Stimulated activated CD8-positive, alpha-beta memory T cell treated with anti-CD3 and anti-CD28 coated beads, Interleukin-12 subunit alpha, Interleukin-12 subunit beta, amount 100 ng/mL, for 4 hours (primary cell): Measurements from ENCODE around the gene HDGFL2.
A peak's percentile ranks its signal among the peaks of the same experiment; 100 is the strongest.

Experiments
- DNase-seq: peaks from one replicate; pipeline ENCODE4 v3.0.0-alpha.2; 2020; ENCODE audit warnings: low read depth

Gene HDGFL2

GRCh38 chr19:4471403-4472173 is 509 bp upstream of the HDGFL2 start:
- DNase-seq: peak; percentile 93

- no peak for DNase-seq
Observed at GRCh38 chr19:4473011-4473762, 1.1 kb downstream of the HDGFL2 start.

DNA sequence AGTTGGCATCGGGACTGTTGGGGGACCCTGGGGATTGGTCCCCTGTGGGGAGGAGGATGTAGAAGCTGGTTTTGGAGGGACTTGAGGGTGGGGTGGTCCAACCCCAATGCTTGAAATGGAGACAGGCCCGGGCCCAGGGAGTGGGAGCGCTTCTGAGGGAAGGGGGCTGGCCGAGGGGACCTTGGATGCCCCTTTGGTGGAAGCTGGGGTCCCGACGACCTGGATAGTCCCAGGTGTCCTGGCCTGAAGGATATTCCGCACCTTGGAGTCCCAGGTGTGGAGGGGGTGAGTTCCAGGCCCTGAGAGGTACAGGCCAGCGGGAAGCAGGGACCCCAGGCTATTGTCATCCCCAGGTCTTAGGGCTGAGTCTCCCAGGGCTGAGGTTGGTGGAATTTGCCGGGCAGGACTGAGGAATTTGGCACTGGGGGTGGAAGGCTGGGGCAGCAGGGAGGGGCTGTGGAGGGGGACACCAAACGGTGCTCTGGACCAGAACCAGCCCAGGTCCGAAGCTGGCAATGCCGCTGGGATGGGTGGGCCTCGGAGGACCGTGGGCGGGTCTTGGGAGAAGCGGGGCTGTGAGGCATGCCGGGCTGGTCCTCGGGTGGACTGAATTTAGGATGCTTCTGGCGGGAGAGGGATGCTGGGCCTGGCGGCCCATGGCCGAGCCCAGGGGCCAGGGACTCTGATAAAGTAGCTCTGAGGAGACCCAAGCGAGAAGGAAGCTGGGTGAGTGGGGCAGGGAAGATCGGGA is 1.8 kb downstream of the HDGFL2 start:
- no peak for DNase-seq

DNA sequence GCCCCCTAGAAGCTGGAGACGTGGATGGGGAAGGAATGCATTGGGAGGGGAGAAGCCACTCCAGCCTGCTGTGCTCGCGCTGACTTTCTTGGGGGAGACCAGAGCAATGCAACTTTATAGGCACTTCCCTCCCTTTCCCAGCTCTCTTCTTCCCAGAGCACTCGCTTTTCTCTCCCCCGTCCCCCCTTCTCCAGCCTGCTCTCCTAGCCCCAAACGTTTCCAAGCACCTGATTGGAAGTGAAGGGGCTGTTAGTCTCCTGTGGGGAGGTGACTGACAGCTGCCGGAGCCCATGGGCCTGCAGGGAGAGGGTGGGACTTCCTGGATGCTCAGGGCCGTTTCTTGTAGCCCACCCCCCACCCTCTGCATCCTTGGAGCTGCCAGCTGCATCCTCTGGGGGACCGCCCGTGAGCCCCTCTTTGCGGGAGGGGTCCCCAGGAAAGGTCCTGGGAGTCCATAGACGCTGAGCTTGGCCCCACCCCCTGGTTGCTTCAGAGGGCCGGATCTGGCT is 2.5 kb downstream of the HDGFL2 start:
- no peak for DNase-seq

DNA sequence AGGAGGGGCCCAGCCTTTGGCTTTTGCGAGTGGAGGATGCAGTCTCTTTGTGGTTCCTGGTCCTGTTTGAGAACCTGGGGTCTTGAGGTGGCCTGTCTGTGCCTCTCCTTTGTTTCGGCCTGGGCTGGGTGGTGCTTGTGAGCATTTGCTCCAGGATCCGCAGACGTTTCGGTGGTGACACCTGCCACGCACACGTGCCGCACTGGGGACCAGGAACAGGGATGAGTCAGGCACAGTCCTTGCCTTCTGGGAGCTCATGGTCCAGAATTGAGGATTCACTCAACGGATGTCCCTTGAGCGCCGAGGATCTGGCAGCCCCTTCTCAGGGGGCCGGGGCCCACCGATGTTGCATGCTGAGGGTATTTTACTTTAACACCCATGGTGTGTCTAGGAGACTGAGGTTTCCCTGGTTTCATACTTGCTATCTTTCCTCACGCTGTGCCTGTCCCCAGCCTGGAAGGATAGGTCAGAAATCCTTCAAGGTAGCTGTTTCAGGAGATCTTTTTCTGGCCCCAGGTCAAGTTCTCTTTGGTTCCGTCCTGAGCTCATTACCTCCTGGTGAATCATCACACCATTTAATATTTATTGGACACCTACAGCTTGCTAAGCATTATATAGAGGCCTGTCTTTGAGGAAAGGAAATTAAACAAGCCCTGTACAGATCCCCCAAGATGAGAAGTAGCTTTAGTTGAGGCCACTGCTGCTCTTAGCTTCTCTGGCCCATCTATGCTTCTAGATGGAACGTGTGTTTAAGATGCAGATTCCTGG is 5.1 kb downstream of the HDGFL2 start:
- no peak for DNase-seq

DNA sequence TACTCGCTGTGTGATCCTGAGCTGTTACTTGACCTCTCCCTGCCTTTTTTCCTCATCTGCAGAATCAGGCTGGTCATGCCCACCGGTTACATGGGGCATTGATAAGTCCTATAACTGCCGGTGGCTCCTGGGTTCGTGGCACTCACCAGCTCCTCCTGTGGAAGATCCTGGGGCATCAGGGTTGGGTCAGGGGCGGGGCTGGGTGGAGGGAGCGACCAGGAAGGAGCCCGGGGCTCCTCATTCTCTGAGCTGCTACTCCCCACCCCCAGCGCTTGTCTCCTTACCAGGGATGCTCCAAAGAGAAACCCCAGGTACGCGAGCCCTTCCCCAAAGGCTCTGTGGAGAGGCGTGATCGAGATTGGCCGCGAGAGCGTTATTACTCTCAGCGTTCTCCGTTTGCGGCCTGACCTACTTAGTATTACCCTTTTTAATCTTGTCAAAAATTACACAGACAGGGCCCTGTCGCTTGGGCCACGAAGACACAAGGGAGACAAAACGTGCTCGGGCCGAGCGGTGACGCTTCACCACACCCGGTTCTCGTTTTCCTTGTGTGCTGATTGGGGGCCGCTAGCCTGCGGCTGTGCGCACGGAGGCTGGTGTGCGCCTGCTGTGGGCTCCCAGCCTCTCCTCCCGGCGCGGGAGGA is 10.7 kb downstream of the HDGFL2 start:
- no peak for DNase-seq

GRCh38 chr19:4483385-4483784 is 11.3 kb downstream of the HDGFL2 start:
- DNase-seq: no peak

GRCh38 chr19:4487572-4487971 is 15.5 kb downstream of the HDGFL2 start:
- DNase-seq: no peak

GRCh38 chr19:4488496-4488895 is 16.4 kb downstream of the HDGFL2 start:
- no peak for DNase-seq

DNA sequence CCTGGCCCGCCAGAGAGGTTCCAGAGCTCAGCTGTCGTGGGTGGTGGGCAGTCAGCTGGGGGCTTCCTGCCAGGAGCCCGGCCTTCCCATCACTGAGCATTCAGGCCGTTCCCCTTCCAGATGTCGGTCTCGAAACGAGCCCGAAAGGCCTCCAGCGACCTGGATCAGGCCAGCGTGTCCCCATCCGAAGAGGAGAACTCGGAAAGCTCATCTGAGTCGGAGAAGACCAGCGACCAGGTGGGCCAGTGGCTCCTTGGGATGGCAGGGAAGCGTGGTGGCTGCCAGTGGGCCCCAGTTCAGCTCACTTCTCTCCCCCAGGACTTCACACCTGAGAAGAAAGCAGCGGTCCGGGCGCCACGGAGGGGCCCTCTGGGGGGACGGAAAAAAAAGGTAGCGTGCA is 19.3 kb downstream of the HDGFL2 start:
- DNase-seq: no peak

- DNase-seq: no peak
Observed at GRCh38 chr19:4492337-4493103, 20.4 kb downstream of the HDGFL2 start.

GRCh38 chr19:4493104-4493928 is 21.2 kb downstream of the HDGFL2 start:
- no peak for DNase-seq

GRCh38 chr19:4493929-4494690 is 22.0 kb downstream of the HDGFL2 start:
- no peak for DNase-seq

DNA sequence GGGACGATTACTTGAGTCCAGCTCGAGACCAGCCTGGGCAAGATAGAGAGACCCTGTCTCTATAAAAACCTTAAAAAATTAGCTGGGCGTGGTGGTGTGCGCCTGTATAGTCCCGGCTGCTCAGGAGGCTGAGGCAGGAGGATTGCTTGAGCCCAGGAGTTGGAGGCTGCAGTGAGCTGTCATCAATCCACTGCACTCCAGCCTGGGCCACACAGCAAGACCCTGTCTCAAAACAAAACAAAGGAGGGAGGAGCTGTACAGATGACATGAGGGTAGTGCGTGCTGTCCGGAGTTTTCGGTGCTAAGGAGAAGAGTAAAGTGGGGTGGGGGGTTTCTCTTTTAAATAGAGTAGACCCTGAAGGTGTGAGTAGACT is 22.6 kb downstream of the HDGFL2 start:
- no peak for DNase-seq

GRCh38 chr19:4495471-4495870 is 23.4 kb downstream of the HDGFL2 start:
- no peak for DNase-seq

DNA sequence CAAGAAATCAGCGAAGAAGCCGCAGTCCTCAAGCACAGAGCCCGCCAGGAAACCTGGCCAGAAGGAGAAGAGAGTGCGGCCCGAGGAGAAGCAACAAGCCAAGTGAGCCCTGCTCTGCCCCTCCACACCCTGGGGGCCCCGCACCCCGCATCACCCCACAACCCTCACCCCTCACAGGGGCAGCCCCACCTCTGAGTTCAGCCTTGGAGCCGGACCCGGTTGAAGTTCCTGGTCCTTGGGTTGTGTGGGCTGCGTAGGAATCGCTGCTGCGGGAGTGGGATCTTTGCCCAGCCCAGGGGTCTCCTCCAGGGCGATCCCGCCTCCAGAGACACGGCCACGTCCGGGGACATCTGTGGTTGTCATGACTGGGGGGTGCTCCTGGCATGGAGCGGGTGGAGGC is 24.2 kb downstream of the HDGFL2 start:
- no peak for DNase-seq

DNA sequence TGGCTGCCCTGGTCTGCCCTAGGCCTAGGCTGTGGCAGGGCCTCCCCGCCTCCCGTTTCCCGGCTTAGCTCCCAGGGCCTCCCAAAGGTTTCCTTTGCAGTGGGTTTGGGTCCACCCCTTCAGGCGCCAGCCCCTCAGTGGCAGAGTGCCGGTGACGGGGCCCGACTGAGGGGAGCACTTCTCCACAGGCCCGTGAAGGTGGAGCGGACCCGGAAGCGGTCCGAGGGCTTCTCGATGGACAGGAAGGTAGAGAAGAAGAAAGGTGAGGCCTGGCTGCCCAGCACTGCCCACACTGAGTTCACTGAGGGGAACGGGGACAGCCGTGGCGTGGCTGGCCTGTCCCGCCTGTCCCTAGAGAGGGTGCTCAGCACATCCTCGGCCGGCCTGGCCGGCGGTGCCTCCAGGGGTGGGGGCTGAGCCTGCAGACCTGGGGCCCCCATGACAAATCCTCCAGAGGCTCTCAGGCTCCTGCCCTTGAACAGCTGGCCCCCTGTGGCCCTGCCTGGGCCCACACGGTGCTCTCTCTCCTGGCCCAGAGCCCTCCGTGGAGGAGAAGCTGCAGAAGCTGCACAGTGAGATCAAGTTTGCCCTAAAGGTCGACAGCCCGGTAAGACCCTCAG is 25.8 kb downstream of the HDGFL2 start:
- DNase-seq: no peak

- DNase-seq: no peak
Observed at GRCh38 chr19:4498694-4499093, 26.6 kb downstream of the HDGFL2 start.

DNA sequence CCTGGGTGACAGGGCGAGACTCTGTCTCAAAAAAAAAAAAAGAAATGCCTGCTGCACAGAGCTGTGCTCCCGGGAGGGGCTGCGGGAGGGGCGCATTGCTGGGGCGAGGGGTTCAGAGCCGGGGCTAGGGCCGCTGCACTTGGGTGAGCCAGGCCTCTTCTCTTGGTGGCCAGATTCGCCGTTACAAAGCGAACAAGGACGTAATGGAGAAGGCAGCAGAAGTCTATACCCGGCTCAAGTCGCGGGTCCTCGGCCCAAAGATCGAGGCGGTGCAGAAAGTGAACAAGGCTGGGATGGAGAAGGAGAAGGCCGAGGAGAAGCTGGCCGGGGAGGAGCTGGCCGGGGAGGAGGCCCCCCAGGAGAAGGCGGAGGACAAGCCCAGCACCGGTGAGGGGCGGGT is 27.2 kb downstream of the HDGFL2 start:
- no peak for DNase-seq
